HepG2 (cell line): ENCODE results near the gene C9orf50. TPM values are rescaled to one million over a fixed set of nuclear protein-coding genes. Genes with fewer than 3 reads are reported as not detected.
A peak's percentile ranks its signal among the peaks of the same experiment; 100 is the strongest.

Experiments
- ARID5B ChIP-seq: IDR thresholded peaks from 2 replicates; pipeline ENCODE4 v1.4.0; 2020; ENCODE audit warnings: mild to moderate bottlenecking, missing genetic modification reagents
- ATRX ChIP-seq: sonication (generic); formaldehyde crosslinking; IDR thresholded peaks from 2 replicates; pipeline ENCODE4 v1.4.0; 2020; ENCODE audit warnings: missing genetic modification reagents, borderline replicate concordance
- BORCS8-MEF2B ChIP-seq: sonication (generic); formaldehyde crosslinking; IDR thresholded peaks from 2 replicates; pipeline ENCODE4 v1.8.0; 2022; ENCODE audit warnings: mild to moderate bottlenecking, missing genetic modification reagents
- DNMT1 ChIP-seq: sonication (generic); formaldehyde crosslinking; IDR thresholded peaks from 2 replicates; pipeline ENCODE4 v1.5.1; 2020; ENCODE audit warnings: mild to moderate bottlenecking, missing genetic modification reagents
- ISL2 ChIP-seq: sonication (generic); formaldehyde crosslinking; IDR thresholded peaks from 2 replicates; pipeline ENCODE4 v1.5.0; 2020; ENCODE audit warnings: missing genetic modification reagents
- KLF9 ChIP-seq: IDR thresholded peaks from 2 replicates; pipeline ENCODE4 v1.6.1; 2016; ENCODE audit warnings: low read depth
- MTA3 ChIP-seq: sonication (generic); formaldehyde crosslinking; IDR thresholded peaks from 2 replicates; pipeline ENCODE4 v1.4.0; 2020; ENCODE audit warnings: missing genetic modification reagents
- NFE2L1 ChIP-seq: sonication (generic); formaldehyde crosslinking; IDR thresholded peaks from 2 replicates; pipeline ENCODE4 v1.4.0; 2020; ENCODE audit warnings: missing genetic modification reagents, mild to moderate bottlenecking, borderline replicate concordance
- RBM39 ChIP-seq: fragments of 200-400 bp; formaldehyde crosslinking; IDR thresholded peaks from one replicate; pipeline ENCODE4 v1.6.1; 2018; ENCODE audit warnings: antibody characterized with exemption, mild to moderate bottlenecking, low read depth, low read length; ENCODE audit not compliant: poor library complexity, severe bottlenecking
- RFXANK ChIP-seq: IDR thresholded peaks from 2 replicates; pipeline ENCODE4 v1.6.1; 2016
- SAP130 ChIP-seq: IDR thresholded peaks from 2 replicates; pipeline ENCODE4 v1.6.1; 2016; ENCODE audit warnings: low read depth
- SMAD3 ChIP-seq: sonication (generic); formaldehyde crosslinking; IDR thresholded peaks from 2 replicates; pipeline ENCODE4 v1.4.0; 2020; ENCODE audit warnings: missing genetic modification reagents
- SNAPC4 ChIP-seq: sonication (generic); formaldehyde crosslinking; IDR thresholded peaks from 2 replicates; pipeline ENCODE4 v1.4.0; 2020; ENCODE audit warnings: mild to moderate bottlenecking, missing genetic modification reagents
- ZNF232 ChIP-seq: sonication (generic); formaldehyde crosslinking; IDR thresholded peaks from 2 replicates; pipeline ENCODE4 v1.4.0; 2020; ENCODE audit warnings: missing genetic modification reagents, borderline replicate concordance
- ZNF451 ChIP-seq: sonication (generic); formaldehyde crosslinking; IDR thresholded peaks from 2 replicates; pipeline ENCODE4 v1.5.0; 2020; ENCODE audit warnings: mild to moderate bottlenecking, missing genetic modification reagents
- ZNF496 ChIP-seq: sonication (generic); formaldehyde crosslinking; IDR thresholded peaks from 2 replicates; pipeline ENCODE4 v1.8.1; 2023; ENCODE audit warnings: mild to moderate bottlenecking, moderate library complexity, missing genetic modification reagents; ENCODE audit not compliant: insufficient replicate concordance
- ZNF558 ChIP-seq: sonication (generic); formaldehyde crosslinking; IDR thresholded peaks from 2 replicates; pipeline ENCODE4 v1.9.0; 2022; ENCODE audit warnings: mild to moderate bottlenecking, missing genetic modification reagents, borderline replicate concordance
- ZNF564 ChIP-seq: sonication (generic); formaldehyde crosslinking; IDR thresholded peaks from 2 replicates; pipeline ENCODE4 v1.8.1; 2023; ENCODE audit warnings: mild to moderate bottlenecking, missing genetic modification reagents
- ZNF7 ChIP-seq: IDR thresholded peaks from 2 replicates; pipeline ENCODE4 v1.6.1; 2016; ENCODE audit warnings: missing biosample characterization, missing genetic modification reagents
- polyA plus RNA-seq, 8 experiments: library from polyadenylated mRNA; depleted of rRNA in 3 of 8; stranded (reverse) in 7 of 8; unstranded in 1 of 8; fragments of >200 nt; fragmentation: Illumina TruSeq in 4 of 8; extraction: Trizol in 4 of 8; gene quantifications; 2 replicates each; pipeline versions ENCODE4 v1.2.1 to v1.2.3, GENCODE V29; 2011 to 2016; ENCODE audit warnings: low read depth in 4 of 8, missing spikeins in 1 of 8, mixed read lengths in 1 of 8; ENCODE audit not compliant: insufficient read depth in 1 of 8
- total RNA-seq, 5 experiments: library from RNA; depleted of rRNA; stranded (reverse); fragments of >200 nt; fragmentation: Illumina TruSeq; extraction: Trizol; gene quantifications; 2 replicates each; pipeline ENCODE4 v1.2.3, GENCODE V29; 2016; ENCODE audit warnings: low read depth in 1 of 5

The C9orf50 gene
- total and polyA plus RNA-seq, 2 of the 13 experiments (the other 11 are each of a cell fraction or from before 2014, with no cell fraction given): not detected

- TF ChIP-seq SNAPC4 (CRISPR knock-in tag) (0 out of 2 replicates have a peak, but pooled peaks have one; percentile 50), KLF9 (CRISPR knock-in tag) (no peak), ZNF564 (no peak; the same call in 1 of the 2 replicates), BORCS8-MEF2B (no peak), NFE2L1 (no peak), ZNF558 (CRISPR knock-in tag) (no peak; the same call in 1 of the 2 replicates), ATRX (no peak), RBM39 (peak; percentile 20), MTA3 (CRISPR knock-in tag) (no peak), ISL2 (CRISPR knock-in tag) (peak; percentile 55), ARID5B (CRISPR knock-in tag) (peak; percentile 46; the same call in 1 of the 2 replicates), ZNF451 (CRISPR knock-in tag) (0 out of 2 replicates have a peak, but pooled peaks have one; percentile 47), SAP130 (CRISPR knock-in tag) (peak; percentile 66), SMAD3 (no peak), ZNF232 (CRISPR knock-in tag) (no peak), ZNF7 (no peak), RFXANK (CRISPR knock-in tag) (no peak; the same call in 1 of the 2 replicates), DNMT1 (CRISPR knock-in tag) (no peak), ZNF496 (no peak)
Observed at GRCh38 chr9:129568560-129569501, 52.1 kb downstream of the C9orf50 start (continued).
